B cell (primary cell): Measurements from ENCODE around the gene IL17B.

Source experiments
- CTCF ChIP-seq: fragments of 200-600 bp; IDR thresholded peaks from one replicate; pipeline ENCODE4 v1.8.0; 2022; ENCODE audit warnings: antibody characterized with exemption, mild to moderate bottlenecking
- EZH2 ChIP-seq: IDR thresholded peaks from 2 replicates; pipeline ENCODE4 v1.6.1; 2012; ENCODE audit warnings: borderline replicate concordance, low read depth, mild to moderate bottlenecking, moderate library complexity, low read length; ENCODE audit not compliant: insufficient read depth, poor library complexity, severe bottlenecking

GRCh38 chr5:149355688-149356087 lies 23.4 kb downstream of the IL17B start:
- TF ChIP-seq CTCF: no peak
- TF ChIP-seq EZH2: no peak
